Measurements from ENCODE around the gene KRT86. TPM values are rescaled to one million over a fixed set of nuclear protein-coding genes. Genes with fewer than 3 reads are reported as not detected.
"Not testable (repeated sequence)": the region's sequence is repeated elsewhere in the genome, so short reads cannot be mapped to it uniquely, and the experiment has no call there.

KRT86 gene
- polyA plus RNA-seq, 2 donors = 0.04 to 0.10 TPM

- not testable (repeated sequence) for H3K4me3 ChIP-seq (ENCODE audit: low read depth in 1 of 2, low read length in 2 of 2); H3K4me1 ChIP-seq (ENCODE audit: control insufficient read depth in 2 of 2, insufficient read depth in 2 of 2, low read length in 1 of 2); H3K27me3 ChIP-seq (ENCODE audit: control insufficient read depth in 1 of 2, insufficient read depth in 2 of 2, low read length in 2 of 2); H3K27ac ChIP-seq (ENCODE audit: low read depth in 2 of 2, low read length in 1 of 2); H3K9me3 ChIP-seq (ENCODE audit: control insufficient read depth in 2 of 2, insufficient read depth in 1 of 2, low read depth in 1 of 2, low read length in 1 of 2); H3K36me3 ChIP-seq (ENCODE audit: control insufficient read depth in 2 of 2, insufficient read depth in 2 of 2, low read length in 1 of 2)
- WGBS, 2 donors = 81 to 84% methylated on average over 17 of the region's 17 CpGs
Measured at GRCh38 chr12:52287816-52288805, 13.7 kb downstream of the KRT86 start.

GRCh38 chr12:52290483-52291134, 16.2 kb downstream of the KRT86 start:
- H3K4me3 ChIP-seq (ENCODE audit: low read depth in 1 of 2, low read length in 2 of 2); H3K4me1 ChIP-seq (ENCODE audit: control insufficient read depth in 2 of 2, insufficient read depth in 2 of 2, low read length in 1 of 2); H3K27me3 ChIP-seq (ENCODE audit: control insufficient read depth in 1 of 2, insufficient read depth in 2 of 2, low read length in 2 of 2); H3K36me3 ChIP-seq (ENCODE audit: control insufficient read depth in 2 of 2, insufficient read depth in 2 of 2, low read length in 1 of 2); H3K27ac ChIP-seq (ENCODE audit: low read depth in 2 of 2, low read length in 1 of 2); H3K9me3 ChIP-seq (ENCODE audit: control insufficient read depth in 2 of 2, insufficient read depth in 1 of 2, low read depth in 1 of 2, low read length in 1 of 2): not testable (repeated sequence)
- no CpG with 5 or more reads among the region's 5 CpGs for WGBS, 2 donors

- Histone ChIP-seq H3K4me3 (ENCODE audit: low read depth in 1 of 2, low read length in 2 of 2) (no peak within 1 kb of the TSS), H3K27me3 (ENCODE audit: control insufficient read depth in 1 of 2, insufficient read depth in 2 of 2, low read length in 2 of 2) (peaks cover 0 to 2% of the 10 kb centered on the region in 2 donors), H3K9me3 (ENCODE audit: control insufficient read depth in 2 of 2, insufficient read depth in 1 of 2, low read depth in 1 of 2, low read length in 1 of 2) (no peaks in the 10 kb centered on the region), H3K27ac (ENCODE audit: low read depth in 2 of 2, low read length in 1 of 2) (no peak within 1 kb of the TSS), H3K36me3 (ENCODE audit: control insufficient read depth in 2 of 2, insufficient read depth in 2 of 2, low read length in 1 of 2) (no peaks in the 10 kb centered on the region), H3K4me1 (ENCODE audit: control insufficient read depth in 2 of 2, insufficient read depth in 2 of 2, low read length in 1 of 2) (no peaks in the 10 kb centered on the region)
- WGBS, 2 donors = 60 to 61% methylated on average over 20 to 24 of the region's 32 CpGs
Measured at GRCh38 chr12:52291267-52291935, 17.0 kb downstream of the KRT86 start, which contains the start of gene KRT81. KRT81 (minus strand) TSS chr12:52291534; CDS start chr12:52291465, 69 bp downstream.

GRCh38 chr12:52293926-52294325, 19.5 kb downstream of the KRT86 start:
- no peak overlapping the region for H3K27ac ChIP-seq (ENCODE audit: low read depth in 2 of 2, low read length in 1 of 2)
- H3K27me3 ChIP-seq (ENCODE audit: control insufficient read depth in 1 of 2, insufficient read depth in 2 of 2, low read length in 2 of 2) = peaks cover 0 to 2% of the 10 kb centered on the region in 2 donors
- peaks cover 0 to 2% of the 10 kb centered on the region in 2 donors for H3K36me3 ChIP-seq (ENCODE audit: control insufficient read depth in 2 of 2, insufficient read depth in 2 of 2, low read length in 1 of 2)
- H3K4me3 ChIP-seq (ENCODE audit: low read depth in 1 of 2, low read length in 2 of 2) = no peak overlapping the region
- no peaks in the 10 kb centered on the region for H3K9me3 ChIP-seq (ENCODE audit: control insufficient read depth in 2 of 2, insufficient read depth in 1 of 2, low read depth in 1 of 2, low read length in 1 of 2)
- no peaks in the 10 kb centered on the region for H3K4me1 ChIP-seq (ENCODE audit: control insufficient read depth in 2 of 2, insufficient read depth in 2 of 2, low read length in 1 of 2)
- WGBS, 2 donors = 91 to 100% methylated on average over 1 of the region's 1 CpG

GRCh38 chr12:52294803-52295202, 20.4 kb downstream of the KRT86 start:
- Histone ChIP-seq H3K27me3 (ENCODE audit: control insufficient read depth in 1 of 2, insufficient read depth in 2 of 2, low read length in 2 of 2) (peaks cover 0 to 2% of the 10 kb centered on the region in 2 donors), H3K27ac (ENCODE audit: low read depth in 2 of 2, low read length in 1 of 2) (no peak overlapping the region), H3K9me3 (ENCODE audit: control insufficient read depth in 2 of 2, insufficient read depth in 1 of 2, low read depth in 1 of 2, low read length in 1 of 2) (no peaks in the 10 kb centered on the region), H3K4me3 (ENCODE audit: low read depth in 1 of 2, low read length in 2 of 2) (no peak overlapping the region), H3K36me3 (ENCODE audit: control insufficient read depth in 2 of 2, insufficient read depth in 2 of 2, low read length in 1 of 2) (peaks cover 0 to 2% of the 10 kb centered on the region in 2 donors), H3K4me1 (ENCODE audit: control insufficient read depth in 2 of 2, insufficient read depth in 2 of 2, low read length in 1 of 2) (no peaks in the 10 kb centered on the region)
- WGBS, 2 donors = 32 to 38% methylated on average over 1 of the region's 1 CpG

GRCh38 chr12:52295663-52296062, 21.2 kb downstream of the KRT86 start:
- H3K36me3 ChIP-seq (ENCODE audit: control insufficient read depth in 2 of 2, insufficient read depth in 2 of 2, low read length in 1 of 2) = peaks cover 0 to 2% of the 10 kb centered on the region in 2 donors
- H3K27ac ChIP-seq (ENCODE audit: low read depth in 2 of 2, low read length in 1 of 2) = no peak overlapping the region
- H3K27me3 ChIP-seq (ENCODE audit: control insufficient read depth in 1 of 2, insufficient read depth in 2 of 2, low read length in 2 of 2) = peaks cover 0 to 2% of the 10 kb centered on the region in 2 donors
- WGBS, 2 donors = 76 to 83% methylated on average over 1 of the region's 1 CpG
- H3K4me1 ChIP-seq (ENCODE audit: control insufficient read depth in 2 of 2, insufficient read depth in 2 of 2, low read length in 1 of 2) = no peaks in the 10 kb centered on the region
- no peak overlapping the region for H3K4me3 ChIP-seq (ENCODE audit: low read depth in 1 of 2, low read length in 2 of 2)
- no peaks in the 10 kb centered on the region for H3K9me3 ChIP-seq (ENCODE audit: control insufficient read depth in 2 of 2, insufficient read depth in 1 of 2, low read depth in 1 of 2, low read length in 1 of 2)

- no peaks in the 10 kb centered on the region for H3K9me3 ChIP-seq (ENCODE audit: control insufficient read depth in 2 of 2, insufficient read depth in 1 of 2, low read depth in 1 of 2, low read length in 1 of 2)
- 90 to 92% methylated on average over 5 of the region's 5 CpGs for whole genome bisulfite sequencing, 2 donors
Measured at GRCh38 chr12:52296572-52297215, 22.2 kb downstream of the KRT86 start.

GRCh38 chr12:52298677-52299190, 24.3 kb downstream of the KRT86 start:
- 65 to 70% methylated on average over 4 of the region's 4 CpGs for WGBS, 2 donors

More at GRCh38 chr12:52296572-52297215, 22.2 kb downstream of the KRT86 start:
- H3K27ac ChIP-seq (ENCODE audit: low read depth in 2 of 2, low read length in 1 of 2) = no peak overlapping the region
- H3K27me3 ChIP-seq (ENCODE audit: control insufficient read depth in 1 of 2, insufficient read depth in 2 of 2, low read length in 2 of 2) = peaks cover 0 to 2% of the 10 kb centered on the region in 2 donors
- no peak overlapping the region for H3K4me3 ChIP-seq (ENCODE audit: low read depth in 1 of 2, low read length in 2 of 2)
- no peaks in the 10 kb centered on the region for H3K4me1 ChIP-seq (ENCODE audit: control insufficient read depth in 2 of 2, insufficient read depth in 2 of 2, low read length in 1 of 2)
- H3K36me3 ChIP-seq (ENCODE audit: control insufficient read depth in 2 of 2, insufficient read depth in 2 of 2, low read length in 1 of 2) = peaks cover 0 to 2% of the 10 kb centered on the region in 2 donors

More at GRCh38 chr12:52298677-52299190, 24.3 kb downstream of the KRT86 start:
- Histone ChIP-seq H3K27ac (ENCODE audit: low read depth in 2 of 2, low read length in 1 of 2) (no peak overlapping the region), H3K9me3 (ENCODE audit: control insufficient read depth in 2 of 2, insufficient read depth in 1 of 2, low read depth in 1 of 2, low read length in 1 of 2) (no peaks in the 10 kb centered on the region), H3K4me3 (ENCODE audit: low read depth in 1 of 2, low read length in 2 of 2) (no peak overlapping the region), H3K36me3 (ENCODE audit: control insufficient read depth in 2 of 2, insufficient read depth in 2 of 2, low read length in 1 of 2) (peaks cover 0 to 2% of the 10 kb centered on the region in 2 donors), H3K4me1 (ENCODE audit: control insufficient read depth in 2 of 2, insufficient read depth in 2 of 2, low read length in 1 of 2) (no peaks in the 10 kb centered on the region), H3K27me3 (ENCODE audit: control insufficient read depth in 1 of 2, insufficient read depth in 2 of 2, low read length in 2 of 2) (peaks cover 0 to 2% of the 10 kb centered on the region in 2 donors)

All from esophagus (tissue), 2 donors.